GM18870 (cell line): Measurements from ENCODE around the gene PLAAT2.

Experiments
- ATAC-seq: cut with Tn5 transposase; IDR thresholded peaks from one replicate; pipeline ENCODE4 v1.9.1; 2021; ENCODE audit warnings: moderate library complexity; ENCODE audit not compliant: unreplicated experiment

The PLAAT2 gene

GRCh38 chr11:63523151-63523550, 40.0 kb downstream of the PLAAT2 start:
- ATAC-seq, result no peak

GRCh38 chr11:63521896-63522295, 41.3 kb downstream of the PLAAT2 start:
- no peak for ATAC-seq

GRCh38 chr11:63520606-63521170, 42.5 kb downstream of the PLAAT2 start:
- ATAC-seq, result no peak

- ATAC-seq, result no peak
Measured at GRCh38 chr11:63518548-63518947, 44.6 kb downstream of the PLAAT2 start.

- ATAC-seq, result no peak
Measured at GRCh38 chr11:63517156-63517555, 46.0 kb downstream of the PLAAT2 start.

- no peak for ATAC-seq
Measured at GRCh38 chr11:63516109-63516508, 47.1 kb downstream of the PLAAT2 start.

GRCh38 chr11:63512816-63513215, 50.4 kb downstream of the PLAAT2 start:
- ATAC-seq, result no peak

- ATAC-seq, result no peak
Measured at GRCh38 chr11:63511048-63511748, 52.0 kb downstream of the PLAAT2 start.

GRCh38 chr11:63510360-63511047, 52.7 kb downstream of the PLAAT2 start:
- ATAC-seq, result no peak

GRCh38 chr11:63508745-63509144, 54.4 kb downstream of the PLAAT2 start:
- ATAC-seq, result no peak

GRCh38 chr11:63508009-63508408, 55.2 kb downstream of the PLAAT2 start:
- no peak for ATAC-seq

GRCh38 chr11:63507511-63507910, 55.7 kb downstream of the PLAAT2 start:
- ATAC-seq, result no peak

- ATAC-seq, result no peak
Measured at GRCh38 chr11:63506876-63507275, 56.3 kb downstream of the PLAAT2 start.

GRCh38 chr11:63505857-63506528, 57.2 kb downstream of the PLAAT2 start, which contains the start of gene LGALS12:
Gene LGALS12, plus strand, starts transcription at chr11:63506084. Its CDS starts 375 bp downstream, at chr11:63506459.
- no peak for ATAC-seq

GRCh38 chr11:63504933-63505586, 58.1 kb downstream of the PLAAT2 start:
- no peak for ATAC-seq

- no peak for ATAC-seq
Measured at GRCh38 chr11:63504054-63504453, 59.1 kb downstream of the PLAAT2 start.

- no peak for ATAC-seq
Measured at GRCh38 chr11:63503492-63503891, 59.7 kb downstream of the PLAAT2 start.
